Calu3 (cell line): ENCODE results near the gene ZNF296. TPM values are rescaled to one million over a fixed set of nuclear protein-coding genes. Genes with fewer than 3 reads are reported as not detected.
A peak's percentile ranks its signal among the peaks of the same experiment; 100 is the strongest.
"Not testable (repeated sequence)": the region's sequence is repeated elsewhere in the genome, so short reads cannot be mapped to it uniquely, and the experiment has no call there.

Source experiments
- BruUV-seq: library from RNA; stranded (reverse); fragments of 400-500 nt; replicated peaks from 2 replicates; lab custom pipeline; 2021; lab: Mats Ljungman, UMichigan
- CTCF ChIA-PET: fragments of 300-600 bp; sonication (Branson Sonifier 250); formaldehyde crosslinking; loops from one replicate; lab custom pipeline; 2022; ENCODE audit warnings: antibody characterized with exemption; lab: Charles Lee
- DNase-seq: peaks from one replicate; pipeline ENCODE4 v3.0.0; 2022
- H3K27ac Mint-ChIP-seq: one replicate; pipeline ENCODE4 v1.8.0; 2022; ENCODE audit warnings: mixed read lengths; ENCODE audit not compliant: unreplicated experiment
- H3K27me3 Mint-ChIP-seq: one replicate; pipeline ENCODE4 v1.8.0; 2022; ENCODE audit warnings: mixed read lengths; ENCODE audit not compliant: unreplicated experiment
- H3K36me3 Mint-ChIP-seq: one replicate; pipeline ENCODE4 v1.8.0; 2022; ENCODE audit warnings: mild to moderate bottlenecking, moderate library complexity, mixed read lengths; ENCODE audit not compliant: insufficient read depth, unreplicated experiment
- H3K4me1 Mint-ChIP-seq: one replicate; pipeline ENCODE4 v1.8.0; 2022; ENCODE audit warnings: mild to moderate bottlenecking, low read depth, mixed read lengths; ENCODE audit not compliant: unreplicated experiment
- H3K4me3 Mint-ChIP-seq: one replicate; pipeline ENCODE4 v1.8.0; 2022; ENCODE audit warnings: mild to moderate bottlenecking, low read depth, moderate library complexity, mixed read lengths; ENCODE audit not compliant: unreplicated experiment
- H3K9me3 Mint-ChIP-seq: one replicate; pipeline ENCODE4 v1.8.0; 2022; ENCODE audit warnings: low read depth, mixed read lengths; ENCODE audit not compliant: unreplicated experiment
- CTCF ChIP-seq: fragments of 200-600 bp; IDR thresholded peaks from one replicate; pipeline ENCODE4 v1.8.0; 2022; ENCODE audit warnings: antibody characterized with exemption; ENCODE audit not compliant: unreplicated experiment
- intact Hi-C: fragments of 100-400 bp; cut with micrococcal nuclease; formaldehyde crosslinking; loops from one replicate; pipeline ENCODE4 v1.10.0; 2022; ENCODE audit not compliant: unreplicated experiment
- total RNA-seq: library from RNA; stranded (reverse); gene quantifications from 2 replicates; pipeline ENCODE4 v1.2.3, GENCODE V29; 2022

ZNF296 gene
- total RNA-seq, 1 experiment from 2014 or later = 5.3 TPM

DNA sequence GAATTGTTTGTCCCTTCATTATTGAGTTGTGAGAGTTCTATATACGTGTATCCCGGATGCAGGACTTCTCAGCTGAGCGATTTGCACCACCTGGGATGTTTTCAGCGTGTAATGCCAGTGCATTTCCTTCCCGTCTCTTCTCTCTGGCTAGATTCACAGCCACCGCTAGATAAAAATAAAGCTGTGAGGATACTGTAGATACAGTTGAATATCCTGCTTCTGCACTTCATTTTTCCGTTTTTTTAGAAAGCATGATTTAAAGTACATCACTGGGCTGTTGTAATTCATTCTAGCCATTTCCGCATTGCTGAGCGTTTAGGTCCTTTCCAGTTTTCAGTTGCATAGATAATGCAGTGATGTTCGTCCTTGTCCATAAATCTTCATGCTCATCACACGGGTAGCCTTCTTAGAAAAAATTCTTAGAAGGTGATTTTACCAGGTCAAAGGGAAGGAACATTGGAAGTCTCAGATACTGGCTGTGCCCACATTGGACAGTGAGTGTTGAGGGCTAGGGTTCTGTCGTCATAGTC, 31.4 kb upstream of the ZNF296 start:
- DNase-seq = no peak
- Mint-ChIP-seq H3K4me1 (peaks cover 59% of the 10 kb centered on the region), H3K36me3 (peaks cover 11% of the 10 kb centered on the region), H3K27ac (no peak overlapping the region), H3K4me3 (no peak overlapping the region), H3K9me3 (no peaks in the 10 kb centered on the region), H3K27me3 (no peaks in the 10 kb centered on the region)
- intact Hi-C loops = no loop called here
- CTCF ChIA-PET = no interaction called here
- TF ChIP-seq CTCF = no peak
- BruUV-seq = no TSS peak

DNA sequence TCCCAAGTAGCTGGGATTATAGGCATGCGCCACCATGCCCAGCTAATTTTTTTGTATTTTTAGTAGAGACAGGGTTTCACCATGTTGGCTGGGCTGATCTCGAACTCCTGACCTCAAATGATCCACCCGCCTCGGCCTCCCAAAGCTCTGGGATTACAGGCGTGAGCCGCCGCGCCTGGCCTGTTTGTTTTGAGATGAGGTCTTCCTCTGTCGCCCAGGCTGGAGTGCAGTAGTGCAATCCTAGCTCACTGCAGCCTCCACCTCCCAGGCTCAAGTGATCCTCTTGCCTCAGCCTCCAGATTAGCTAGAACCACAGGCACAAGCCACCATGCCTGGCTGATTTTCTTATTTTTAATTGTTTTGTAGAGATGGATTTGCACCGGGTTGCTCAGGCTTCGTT, 30.1 kb upstream of the ZNF296 start:
- DNase-seq, H3K27ac Mint-ChIP-seq, intact Hi-C loops, H3K27me3 Mint-ChIP-seq, CTCF ChIA-PET, BruUV-seq, H3K4me3 Mint-ChIP-seq, H3K9me3 Mint-ChIP-seq: not testable (repeated sequence)
- peaks cover 55% of the 10 kb centered on the region for H3K4me1 Mint-ChIP-seq
- peaks cover 12% of the 10 kb centered on the region for H3K36me3 Mint-ChIP-seq

- H3K27me3 Mint-ChIP-seq = no peaks in the 10 kb centered on the region
- H3K27ac Mint-ChIP-seq = peak overlapping the region; percentile 6
- intact Hi-C loops = no loop called here
- DNase-seq = no peak
- peaks cover 22% of the 10 kb centered on the region for H3K36me3 Mint-ChIP-seq
- CTCF ChIA-PET = interaction anchor here (0.6 to 1.2 kb wide), 2 partner anchors 12 to 194 kb away, joined by 4 to 5 read pairs; partner anchors contain the start of gene PPP1R37
- no TSS peak for BruUV-seq
- H3K9me3 Mint-ChIP-seq = no peaks in the 10 kb centered on the region
- TF ChIP-seq CTCF = no peak
- H3K4me3 Mint-ChIP-seq = no peak overlapping the region
- peaks cover 59% of the 10 kb centered on the region for H3K4me1 Mint-ChIP-seq
Measured at GRCh38 chr19:45104658-45105349, 28.5 kb upstream of the ZNF296 start.

GRCh38 chr19:45103508-45104319, 27.4 kb upstream of the ZNF296 start:
- CTCF ChIA-PET = interaction anchor here (1.1 kb wide), 2 partner anchors 11 to 12 kb away, joined by 3 to 5 read pairs; partner anchors contain the start of gene PPP1R37

More at GRCh38 chr19:45103508-45104319, 27.4 kb upstream of the ZNF296 start:
- no peak for DNase-seq
- Mint-ChIP-seq H3K36me3 (peaks cover 18% of the 10 kb centered on the region), H3K9me3 (no peaks in the 10 kb centered on the region), H3K4me3 (no peak overlapping the region), H3K27ac (no peak overlapping the region), H3K4me1 (peaks cover 59% of the 10 kb centered on the region), H3K27me3 (no peaks in the 10 kb centered on the region)
- intact Hi-C loops = no loop called here
- no peak for TF ChIP-seq CTCF
- no TSS peak for BruUV-seq
